ENCODE measurements around the gene EFCAB5.
A peak's percentile ranks its signal among the peaks of the same experiment; 100 is the strongest.
"Not testable (repeated sequence)": the region's sequence is repeated elsewhere in the genome, so short reads cannot be mapped to it uniquely, and the experiment has no call there.

The EFCAB5 gene

DNA sequence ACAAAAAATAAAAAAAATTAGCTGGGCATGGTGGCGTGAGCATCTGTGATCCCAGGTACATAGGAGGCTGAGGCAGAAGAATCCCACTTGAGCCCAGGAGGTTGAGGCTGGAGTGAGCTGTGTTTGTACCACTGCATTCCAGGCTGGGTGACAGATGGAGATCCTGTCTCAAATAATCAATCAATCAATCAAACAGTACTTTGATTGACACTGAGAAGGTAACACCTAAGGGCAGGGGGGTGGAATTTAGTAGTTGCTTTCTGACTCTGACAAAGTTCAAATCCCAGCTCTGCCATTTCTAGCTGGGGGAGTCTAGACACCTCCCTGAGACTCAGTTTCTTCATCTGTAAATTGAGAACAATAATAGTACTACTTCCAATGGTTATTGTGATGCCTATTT lies 23.4 kb upstream of the EFCAB5 start:
- Histone ChIP-seq H3K27ac (ENCODE audit: low read depth, low read length) (no peak overlapping the region), H3K9ac (ENCODE audit: low read depth, low read length) (no peak overlapping the region), H3K36me3 (ENCODE audit: control insufficient read depth, insufficient read depth, low read length) (no peaks in the 10 kb centered on the region), H3K4me3 (ENCODE audit: low read depth, low read length) (no peak overlapping the region), H3K9me3 (ENCODE audit: control insufficient read depth, insufficient read depth, low read length) (no peaks in the 10 kb centered on the region), H3K27me3 (ENCODE audit: control insufficient read depth, insufficient read depth, low read length) (no peaks in the 10 kb centered on the region), H3K4me1 (ENCODE audit: control insufficient read depth, insufficient read depth, low read length) (no peaks in the 10 kb centered on the region)

DNA sequence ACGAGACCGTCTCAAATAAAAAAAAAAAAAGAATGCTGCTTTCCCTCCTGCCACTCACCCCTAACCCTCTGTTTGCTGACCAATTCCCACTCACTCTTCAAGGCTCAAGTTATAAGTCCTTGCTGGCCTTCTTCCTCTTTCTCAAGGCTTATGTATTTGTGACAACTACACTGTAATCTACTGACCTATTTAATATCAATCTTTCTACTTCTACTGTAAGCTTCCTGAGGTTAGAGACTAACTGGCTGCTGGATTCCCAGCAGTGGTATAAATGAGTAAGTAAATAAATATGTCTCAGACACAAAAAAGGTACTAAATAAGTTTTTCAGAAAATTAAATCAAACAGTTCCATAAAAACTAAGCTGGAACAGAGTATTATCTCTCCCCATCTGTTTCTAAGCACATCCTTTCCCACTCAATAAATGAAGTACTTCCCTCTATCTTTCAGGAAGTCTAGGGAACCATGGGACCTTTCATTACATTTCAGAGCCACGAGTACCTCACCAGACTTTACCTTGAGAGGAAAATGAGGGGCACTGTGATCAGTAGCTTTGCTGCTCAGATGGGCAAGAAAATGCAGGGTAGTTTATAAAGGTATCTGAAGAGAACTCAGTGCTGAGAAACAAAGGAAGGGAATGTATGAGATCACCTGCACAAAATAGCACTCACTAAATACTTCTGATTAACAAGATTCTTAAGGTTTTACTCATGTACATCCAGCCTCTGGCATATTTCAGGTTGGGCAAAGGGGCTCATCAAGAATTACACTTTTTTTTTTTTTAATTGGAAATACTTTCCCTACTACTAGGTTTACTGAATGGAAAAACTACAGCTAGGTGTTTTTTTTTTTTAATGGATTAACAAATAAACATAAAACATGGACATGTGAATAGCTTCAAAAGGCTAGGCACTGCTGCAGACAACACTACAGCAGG lies 22.2 kb upstream of the EFCAB5 start:
- Histone ChIP-seq H3K27me3 (ENCODE audit: control insufficient read depth, insufficient read depth, low read length) (no peaks in the 10 kb centered on the region), H3K27ac (ENCODE audit: low read depth, low read length) (peak overlapping the region; percentile 36), H3K9ac (ENCODE audit: low read depth, low read length) (no peak overlapping the region), H3K4me1 (ENCODE audit: control insufficient read depth, insufficient read depth, low read length) (no peaks in the 10 kb centered on the region), H3K4me3 (ENCODE audit: low read depth, low read length) (no peak overlapping the region), H3K36me3 (ENCODE audit: control insufficient read depth, insufficient read depth, low read length) (no peaks in the 10 kb centered on the region), H3K9me3 (ENCODE audit: control insufficient read depth, insufficient read depth, low read length) (no peaks in the 10 kb centered on the region)

DNA sequence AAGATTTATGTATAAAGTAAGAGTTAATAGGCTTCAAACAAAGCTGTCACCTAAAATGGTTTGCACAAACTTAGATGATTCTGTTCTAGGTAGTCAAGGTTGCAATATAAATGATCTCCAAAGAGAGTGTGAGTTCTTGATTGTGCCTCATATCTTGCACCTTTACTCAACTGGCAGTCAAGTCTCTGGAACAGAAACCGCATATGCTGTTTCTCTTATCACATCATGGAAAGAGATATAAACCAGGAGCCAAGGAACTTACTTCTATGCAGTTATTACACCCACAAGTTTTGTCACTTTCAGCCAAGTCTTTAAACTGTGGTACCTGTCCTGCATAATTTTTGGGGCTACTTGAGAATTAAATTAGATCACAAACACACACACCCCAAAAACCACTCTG lies 16.6 kb upstream of the EFCAB5 start:
- H3K4me3 ChIP-seq (ENCODE audit: low read depth, low read length) = no peak overlapping the region
- no peak overlapping the region for H3K9ac ChIP-seq (ENCODE audit: low read depth, low read length)
- H3K27me3 ChIP-seq (ENCODE audit: control insufficient read depth, insufficient read depth, low read length) = no peaks in the 10 kb centered on the region
- no peak overlapping the region for H3K27ac ChIP-seq (ENCODE audit: low read depth, low read length)
- H3K9me3 ChIP-seq (ENCODE audit: control insufficient read depth, insufficient read depth, low read length) = no peaks in the 10 kb centered on the region
- no peaks in the 10 kb centered on the region for H3K36me3 ChIP-seq (ENCODE audit: control insufficient read depth, insufficient read depth, low read length)
- peaks cover 8% of the 10 kb centered on the region; the same call in 1 of the 2 replicates for H3K4me1 ChIP-seq (ENCODE audit: control insufficient read depth, insufficient read depth, low read length)

DNA sequence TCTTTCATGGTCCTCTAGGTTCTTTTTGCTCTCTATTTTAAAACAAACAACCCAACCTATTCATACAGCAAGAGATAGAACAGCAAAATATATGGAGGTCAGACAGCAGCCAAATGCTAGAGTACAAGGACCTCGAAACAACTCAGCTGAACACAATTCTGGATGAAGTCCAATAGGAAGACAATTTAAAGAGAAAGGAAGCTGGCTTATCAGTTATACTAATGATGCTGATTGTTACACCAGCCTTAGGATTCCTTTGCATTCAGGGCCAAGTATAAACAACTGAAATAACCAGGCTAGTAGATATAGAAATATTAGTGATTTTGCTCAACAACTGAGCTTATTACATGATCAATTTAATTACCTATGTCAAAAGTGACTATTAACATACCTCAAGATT lies 13.9 kb upstream of the EFCAB5 start:
- H3K9me3 ChIP-seq (ENCODE audit: control insufficient read depth, insufficient read depth, low read length) = no peaks in the 10 kb centered on the region
- H3K27ac ChIP-seq (ENCODE audit: low read depth, low read length) = no peak overlapping the region
- no peak overlapping the region for H3K9ac ChIP-seq (ENCODE audit: low read depth, low read length)
- H3K36me3 ChIP-seq (ENCODE audit: control insufficient read depth, insufficient read depth, low read length) = no peaks in the 10 kb centered on the region
- no peak overlapping the region for H3K4me3 ChIP-seq (ENCODE audit: low read depth, low read length)
- peaks cover 17% of the 10 kb centered on the region for H3K4me1 ChIP-seq (ENCODE audit: control insufficient read depth, insufficient read depth, low read length)
- no peaks in the 10 kb centered on the region for H3K27me3 ChIP-seq (ENCODE audit: control insufficient read depth, insufficient read depth, low read length)

DNA sequence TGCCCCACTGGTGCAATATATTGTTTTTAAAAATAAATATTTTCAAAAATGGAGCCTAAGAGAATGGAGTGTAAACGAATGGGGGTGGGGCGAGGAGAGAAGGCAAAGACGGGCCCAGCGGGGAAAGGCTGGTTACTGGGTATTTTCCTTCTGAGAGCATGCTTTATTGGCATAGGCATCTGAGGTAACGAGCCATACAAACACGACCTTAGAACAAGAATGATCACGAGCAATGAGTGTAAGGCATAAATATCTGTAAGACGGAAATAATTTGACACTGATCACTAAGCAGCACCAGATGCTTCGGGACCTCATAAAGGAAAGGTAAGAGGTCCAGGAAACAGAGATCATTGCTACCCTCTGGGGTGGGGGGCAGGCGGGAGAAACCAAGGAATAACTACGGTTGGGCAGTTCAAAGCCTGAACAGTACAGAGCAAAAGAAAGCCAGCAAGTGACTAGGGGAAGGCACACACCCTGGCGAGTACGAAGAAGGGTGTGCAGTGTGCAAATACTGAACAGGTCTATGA lies 12.4 kb upstream of the EFCAB5 start:
- Histone ChIP-seq H3K27me3 (ENCODE audit: control insufficient read depth, insufficient read depth, low read length) (no peaks in the 10 kb centered on the region), H3K27ac (ENCODE audit: low read depth, low read length) (peak overlapping the region; percentile 91), H3K4me3 (ENCODE audit: low read depth, low read length) (peak overlapping the region; percentile 78), H3K4me1 (ENCODE audit: control insufficient read depth, insufficient read depth, low read length) (peaks cover 17% of the 10 kb centered on the region), H3K9me3 (ENCODE audit: control insufficient read depth, insufficient read depth, low read length) (no peaks in the 10 kb centered on the region), H3K36me3 (ENCODE audit: control insufficient read depth, insufficient read depth, low read length) (no peaks in the 10 kb centered on the region), H3K9ac (ENCODE audit: low read depth, low read length) (peak overlapping the region; percentile 38)

DNA sequence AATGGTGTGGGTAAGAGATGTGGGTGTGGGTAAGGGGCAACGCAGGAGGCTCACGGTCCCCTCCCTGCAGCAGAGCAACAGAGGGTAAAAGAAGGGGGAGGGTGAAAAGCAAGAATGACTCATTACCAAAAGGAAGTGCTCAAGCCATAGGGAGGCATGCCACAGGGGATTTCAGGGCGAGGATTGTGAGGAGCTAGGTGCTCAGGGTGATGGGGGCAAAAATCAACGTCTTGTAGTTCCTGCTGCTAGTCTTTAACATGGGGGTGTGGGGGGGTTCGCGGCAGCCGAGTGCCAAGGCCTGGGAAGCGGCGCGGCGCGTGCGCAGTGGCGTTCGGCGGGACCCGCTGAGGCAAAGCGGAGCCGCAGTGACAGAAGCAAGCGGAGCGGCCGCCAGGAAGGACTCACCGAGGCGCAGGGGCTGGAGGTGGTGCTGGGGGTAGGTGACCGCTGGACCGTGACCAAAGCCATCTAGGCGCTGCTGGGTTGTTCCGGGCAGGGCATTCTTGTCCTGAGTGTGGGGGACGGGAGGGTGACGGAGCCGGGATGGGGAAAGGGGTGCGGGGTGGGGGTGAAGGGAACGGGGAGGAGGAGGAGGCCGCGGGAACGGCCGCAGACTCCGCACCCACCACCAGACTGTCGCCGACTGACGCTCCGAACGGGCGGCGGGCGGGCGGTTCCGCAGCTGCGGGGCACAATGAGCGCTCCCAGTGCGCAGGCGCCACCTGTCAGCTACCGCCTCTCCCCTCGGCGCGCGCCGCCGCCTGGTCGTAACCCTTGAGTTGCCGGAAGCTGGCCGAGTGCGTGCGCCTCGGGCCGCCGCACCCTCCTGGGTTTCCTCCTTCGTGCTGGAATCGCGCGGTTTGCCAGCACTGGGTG lies 11.7 kb upstream of the EFCAB5 start, which contains the start of gene SSH2:
TSS of gene SSH2 (minus strand) at position 696 of the 876 bp plus-strand sequence. CDS start at position 468, 228 bp downstream.
- no peaks in the 10 kb centered on the region for H3K27me3 ChIP-seq (ENCODE audit: control insufficient read depth, insufficient read depth, low read length)
- H3K4me3 ChIP-seq (ENCODE audit: low read depth, low read length) = peak within 1 kb of the TSS; percentile 78
- H3K9me3 ChIP-seq (ENCODE audit: control insufficient read depth, insufficient read depth, low read length) = no peaks in the 10 kb centered on the region
- no peaks in the 10 kb centered on the region for H3K36me3 ChIP-seq (ENCODE audit: control insufficient read depth, insufficient read depth, low read length)
- H3K4me1 ChIP-seq (ENCODE audit: control insufficient read depth, insufficient read depth, low read length) = peaks cover 17% of the 10 kb centered on the region
- peak within 1 kb of the TSS; percentile 91 for H3K27ac ChIP-seq (ENCODE audit: low read depth, low read length)
- peak within 1 kb of the TSS; percentile 38 for H3K9ac ChIP-seq (ENCODE audit: low read depth, low read length)

DNA sequence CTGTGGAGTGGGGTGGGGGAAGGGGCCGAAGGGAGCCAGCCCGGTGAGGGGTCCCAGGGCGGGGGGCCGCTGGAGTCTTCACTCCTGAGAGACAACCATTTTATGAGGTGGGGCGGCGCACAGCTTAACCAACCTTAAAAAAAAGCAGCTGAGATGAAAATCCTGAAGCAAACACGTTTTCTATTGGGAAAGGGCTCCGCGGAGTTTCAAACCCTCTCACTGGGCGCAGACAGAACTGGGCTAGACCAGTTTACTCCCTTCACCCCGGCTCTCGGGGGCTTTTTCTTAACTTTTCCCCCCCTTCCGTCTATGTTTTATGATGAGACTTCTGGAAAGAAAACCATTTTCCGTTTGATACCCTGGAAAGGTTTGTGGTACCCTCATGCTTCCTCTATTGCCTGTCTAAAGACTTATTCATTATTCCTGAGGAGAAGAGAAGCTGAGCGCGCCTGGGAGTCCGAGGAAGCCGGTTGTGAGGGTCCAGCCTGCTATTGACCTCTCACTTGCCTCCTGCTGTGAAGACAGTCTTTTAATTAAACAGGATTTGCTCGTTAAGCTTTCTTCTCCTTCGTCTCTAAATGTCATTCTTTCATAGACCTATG lies 10.9 kb upstream of the EFCAB5 start:
- no peaks in the 10 kb centered on the region for H3K9me3 ChIP-seq (ENCODE audit: control insufficient read depth, insufficient read depth, low read length)
- H3K9ac ChIP-seq (ENCODE audit: low read depth, low read length) = 0 out of 2 replicates have a peak overlapping the region, but pooled peaks have one; percentile 18
- H3K4me1 ChIP-seq (ENCODE audit: control insufficient read depth, insufficient read depth, low read length) = peaks cover 17% of the 10 kb centered on the region
- H3K36me3 ChIP-seq (ENCODE audit: control insufficient read depth, insufficient read depth, low read length) = no peaks in the 10 kb centered on the region
- H3K4me3 ChIP-seq (ENCODE audit: low read depth, low read length) = peak overlapping the region; percentile 78
- H3K27me3 ChIP-seq (ENCODE audit: control insufficient read depth, insufficient read depth, low read length) = no peaks in the 10 kb centered on the region
- H3K27ac ChIP-seq (ENCODE audit: low read depth, low read length) = peak overlapping the region; percentile 91

DNA sequence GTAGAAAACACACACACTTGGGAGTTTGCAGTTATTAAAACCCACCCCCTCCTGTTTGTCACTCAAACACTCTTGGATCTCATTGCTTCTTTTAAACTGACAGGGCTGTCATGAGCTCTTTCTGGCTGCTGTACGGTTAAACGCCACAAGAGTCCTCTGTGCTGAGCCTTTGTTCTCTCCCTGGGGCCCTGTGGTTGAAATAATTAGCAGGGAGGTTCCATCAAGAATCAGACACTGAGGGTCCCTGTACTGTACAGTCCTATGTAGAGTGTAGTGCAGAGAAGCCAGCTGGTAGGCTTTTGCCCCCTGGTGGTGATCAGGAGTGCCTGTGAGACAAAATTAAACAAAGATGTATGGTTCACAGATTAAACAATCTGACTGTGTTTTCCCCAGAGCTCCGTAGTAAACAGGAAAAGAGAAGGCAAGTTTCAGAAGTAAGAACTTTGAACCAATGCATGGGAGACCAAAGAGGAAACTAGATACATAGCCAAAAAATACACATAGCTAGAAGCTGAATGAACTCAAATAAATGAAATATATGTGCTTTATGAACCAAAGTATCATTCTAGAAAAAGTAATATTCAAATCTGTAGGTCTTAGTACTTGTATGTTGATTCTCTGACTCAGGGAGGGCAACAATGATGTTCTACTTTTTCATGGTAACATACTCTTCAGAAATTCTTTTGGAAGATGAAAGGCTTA lies 10.1 kb upstream of the EFCAB5 start:
- H3K27ac ChIP-seq (ENCODE audit: low read depth, low read length) = no peak overlapping the region
- H3K27me3 ChIP-seq (ENCODE audit: control insufficient read depth, insufficient read depth, low read length) = no peaks in the 10 kb centered on the region
- H3K4me1 ChIP-seq (ENCODE audit: control insufficient read depth, insufficient read depth, low read length) = peaks cover 17% of the 10 kb centered on the region
- H3K36me3 ChIP-seq (ENCODE audit: control insufficient read depth, insufficient read depth, low read length) = no peaks in the 10 kb centered on the region
- no peaks in the 10 kb centered on the region for H3K9me3 ChIP-seq (ENCODE audit: control insufficient read depth, insufficient read depth, low read length)
- peak overlapping the region; percentile 78 for H3K4me3 ChIP-seq (ENCODE audit: low read depth, low read length)
- H3K9ac ChIP-seq (ENCODE audit: low read depth, low read length) = no peak overlapping the region

DNA sequence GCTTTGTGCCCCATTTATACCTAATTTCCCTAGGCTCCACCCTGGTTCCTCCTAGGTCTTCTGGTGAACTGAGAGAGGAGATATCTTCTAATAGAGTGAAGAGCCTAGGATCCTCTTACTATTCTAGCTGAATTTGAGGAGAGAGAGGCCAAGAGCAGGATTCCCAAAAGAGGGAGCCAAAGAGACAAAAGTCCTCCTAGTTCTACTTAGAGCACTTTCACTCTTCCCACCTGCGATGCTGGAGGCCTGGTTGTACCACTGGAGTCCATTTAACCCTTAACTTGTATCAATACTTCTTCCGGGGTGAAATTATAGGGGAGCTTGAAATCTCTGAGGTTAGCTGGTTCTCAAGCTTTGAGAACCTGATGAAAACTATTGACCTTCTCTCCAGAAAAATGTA lies 8.1 kb upstream of the EFCAB5 start:
- Histone ChIP-seq H3K4me3 (ENCODE audit: low read depth, low read length) (no peak overlapping the region), H3K9ac (ENCODE audit: low read depth, low read length) (no peak overlapping the region), H3K4me1 (ENCODE audit: control insufficient read depth, insufficient read depth, low read length) (peaks cover 13% of the 10 kb centered on the region), H3K27ac (ENCODE audit: low read depth, low read length) (no peak overlapping the region), H3K9me3 (ENCODE audit: control insufficient read depth, insufficient read depth, low read length) (no peaks in the 10 kb centered on the region), H3K27me3 (ENCODE audit: control insufficient read depth, insufficient read depth, low read length) (no peaks in the 10 kb centered on the region), H3K36me3 (ENCODE audit: control insufficient read depth, insufficient read depth, low read length) (no peaks in the 10 kb centered on the region)

DNA sequence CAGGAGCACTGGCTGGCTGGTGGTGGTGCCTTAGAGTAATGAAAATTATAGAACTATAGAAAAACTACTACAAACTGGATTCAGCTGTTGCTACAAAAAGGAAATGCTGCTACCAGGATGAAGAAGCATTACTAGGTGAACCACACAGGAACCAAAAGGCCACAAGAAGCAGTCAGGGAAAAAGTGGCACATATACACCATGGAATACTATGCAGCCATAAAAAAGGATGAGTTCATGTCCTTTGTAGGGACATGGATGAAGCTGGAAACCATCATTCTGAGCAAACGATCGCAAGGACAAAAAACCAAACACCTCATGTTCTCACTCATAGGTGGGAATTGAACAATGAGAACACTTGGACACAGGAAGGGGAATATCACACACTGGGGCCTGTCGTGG lies 5.5 kb upstream of the EFCAB5 start:
- not testable (repeated sequence) for H3K4me1 ChIP-seq (ENCODE audit: control insufficient read depth, insufficient read depth, low read length); H3K9me3 ChIP-seq (ENCODE audit: control insufficient read depth, insufficient read depth, low read length); H3K36me3 ChIP-seq (ENCODE audit: control insufficient read depth, insufficient read depth, low read length); H3K9ac ChIP-seq (ENCODE audit: low read depth, low read length); H3K27me3 ChIP-seq (ENCODE audit: control insufficient read depth, insufficient read depth, low read length); H3K4me3 ChIP-seq (ENCODE audit: low read depth, low read length); H3K27ac ChIP-seq (ENCODE audit: low read depth, low read length)

All from HUES48 (cell line).